Endothelial cell of umbilical vein (primary cell): ENCODE measurements around the gene PTGER4. TPM values are rescaled to one million over a fixed set of nuclear protein-coding genes. Genes with fewer than 3 reads are reported as not detected.
A peak's percentile ranks its signal among the peaks of the same experiment; 100 is the strongest.

Experiments
- BruUV-seq: library from RNA; stranded (reverse); fragments of 400-500 nt; replicated peaks from 2 replicates; lab custom pipeline; 2021; lab: Mats Ljungman, UMichigan
- CTCF ChIA-PET: fragments of 300-600, 350-600 bp; sonication (Branson Sonifier 250); formaldehyde crosslinking; loops from one replicate; lab custom pipeline; 2021; ENCODE audit warnings: antibody characterized with exemption, inconsistent platforms; lab: Charles Lee
- POLR2A ChIA-PET: fragments of 300-600, 350-600 bp; sonication (Branson Sonifier 250); formaldehyde crosslinking; loops from one replicate; lab custom pipeline; 2021; ENCODE audit warnings: antibody characterized with exemption, inconsistent platforms; lab: Charles Lee
- DNase-seq: peaks from one replicate; pipeline ENCODE4 v3.0.0-alpha.2; 2011; ENCODE audit warnings: low read depth, low spot score
- FAIRE-seq: peaks from 2 replicates; lab custom pipeline; 2011; peaks lifted over from hg19 to GRCh38; lab: Jason Lieb, UNC
- H2AFZ ChIP-seq: 2 replicates; pipeline ENCODE4 v1.6.0; 2012; ENCODE audit warnings: low read depth, low read length, control low read depth, inconsistent platforms
- H3K27ac ChIP-seq: 2 replicates; pipeline ENCODE4 v1.5.1; 2011; ENCODE audit warnings: low read depth, mild to moderate bottlenecking, control low read depth, low read length, moderate library complexity; ENCODE audit not compliant: insufficient read depth
- H3K27me3 ChIP-seq, 2 experiments: 2 replicates each; pipeline versions ENCODE4 v1.6.0 to v1.6.1; 2011; ENCODE audit warnings: low read length in 2 of 2, mixed read lengths in 1 of 2; ENCODE audit not compliant: control insufficient read depth in 2 of 2, insufficient read depth in 2 of 2
- H3K36me3 ChIP-seq, 2 experiments: 2 replicates in 1 of 2; 3 replicates in 1 of 2; pipeline ENCODE4 v1.5.1; 2011; ENCODE audit warnings: low read length in 2 of 2, mild to moderate bottlenecking in 1 of 2, moderate library complexity in 1 of 2; ENCODE audit not compliant: control insufficient read depth in 2 of 2, insufficient read depth in 2 of 2; ENCODE audit errors: extremely low read depth in 1 of 2
- H3K4me1 ChIP-seq: 3 replicates; pipeline ENCODE4 v1.5.1; 2011; ENCODE audit warnings: mild to moderate bottlenecking, low read length; ENCODE audit not compliant: control insufficient read depth, insufficient read depth; ENCODE audit errors: extremely low read depth
- H3K4me2 ChIP-seq: 2 replicates; pipeline ENCODE4 v1.6.1; 2011; ENCODE audit warnings: low read length, control low read depth, mixed read lengths; ENCODE audit not compliant: insufficient read depth
- H3K4me3 ChIP-seq, 3 experiments: fragments of 200-600 bp in 1 of 3; sonication (generic), shearing (Covaris generic) in 1 of 3; replicated peaks in 1 of 3; 2 replicates each; pipeline ENCODE4 v1.5.1; 2011 to 2016; ENCODE audit warnings: control low read depth in 3 of 3, low read length in 3 of 3, mild to moderate bottlenecking in 2 of 3, inconsistent platforms in 1 of 3, low read depth in 1 of 3, moderate library complexity in 1 of 3; ENCODE audit not compliant: insufficient read depth in 1 of 3
- H3K79me2 ChIP-seq: 2 replicates; pipeline ENCODE4 v1.6.0; 2012; ENCODE audit warnings: low read length, inconsistent platforms; ENCODE audit not compliant: control insufficient read depth, insufficient read depth
- H3K9ac ChIP-seq: replicated peaks from 2 replicates; pipeline ENCODE3; 2011; ENCODE audit warnings: low read length, control low read depth; ENCODE audit not compliant: insufficient read depth; ENCODE audit errors: extremely low read depth
- H3K9me1 ChIP-seq: replicated peaks from 3 replicates; pipeline ENCODE4 v1.6.0; 2011; ENCODE audit warnings: mild to moderate bottlenecking, low read length; ENCODE audit not compliant: control insufficient read depth, insufficient read depth; ENCODE audit errors: extremely low read depth
- H3K9me3 ChIP-seq: replicated peaks from 2 replicates; pipeline ENCODE4 v1.5.1; 2012; ENCODE audit warnings: low read length, inconsistent platforms; ENCODE audit not compliant: control insufficient read depth, insufficient read depth
- H4K20me1 ChIP-seq: replicated peaks from 2 replicates; pipeline ENCODE3; 2011; ENCODE audit warnings: mild to moderate bottlenecking, low read length; ENCODE audit not compliant: control insufficient read depth, insufficient read depth; ENCODE audit errors: extremely low read depth
- EZH2 ChIP-seq: IDR thresholded peaks from 2 replicates; pipeline ENCODE4 v1.6.1; 2012; ENCODE audit warnings: borderline replicate concordance, low read depth, mild to moderate bottlenecking, moderate library complexity, low read length, inconsistent platforms; ENCODE audit not compliant: severe bottlenecking
- FOS ChIP-seq: IDR thresholded peaks from 2 replicates; pipeline ENCODE4 v1.6.1; 2011; ENCODE audit warnings: mild to moderate bottlenecking, low read length, moderate library complexity, borderline replicate concordance; ENCODE audit not compliant: insufficient read depth
- GATA2 ChIP-seq: IDR thresholded peaks from 2 replicates; pipeline ENCODE4 v1.7.0; 2011; ENCODE audit warnings: low read depth, mild to moderate bottlenecking, moderate library complexity, mixed read lengths, low read length; ENCODE audit not compliant: insufficient read length, insufficient read depth
- JUN ChIP-seq: IDR thresholded peaks from 2 replicates; pipeline ENCODE4 v1.6.1; 2011; ENCODE audit warnings: borderline replicate concordance, low read depth; ENCODE audit not compliant: insufficient read length, insufficient read depth
- MYC ChIP-seq: IDR thresholded peaks from one replicate; pipeline ENCODE4 v1.6.1; 2011; ENCODE audit warnings: mild to moderate bottlenecking, low read depth, low read length
- POLR2A ChIP-seq: IDR thresholded peaks from 2 replicates; pipeline ENCODE4 v1.6.1; 2012; ENCODE audit warnings: low read depth, mild to moderate bottlenecking, control low read depth, low read length
- POLR2AphosphoS5 ChIP-seq: IDR thresholded peaks from 2 replicates; pipeline ENCODE4 v1.6.1; 2012; ENCODE audit warnings: low read depth, mild to moderate bottlenecking, control low read depth, low read length, moderate library complexity; ENCODE audit not compliant: insufficient read depth
- dilution Hi-C: fragments of 300-500 bp; cut with MboI; formaldehyde crosslinking; loops from one replicate; pipeline ENCODE4 v1.15.0; 2019; ENCODE audit warnings: low sequenced_read_pairs; ENCODE audit not compliant: extremely low pct_ligation_motif_present
- intact Hi-C: fragments of 100-400 bp; cut with micrococcal nuclease; formaldehyde crosslinking; loops from one replicate; pipeline ENCODE4 v1.10.0; 2022
- polyA plus RNA-seq, 4 experiments: library from polyadenylated mRNA; depleted of rRNA in 3 of 4; stranded (reverse) in 3 of 4; unstranded in 1 of 4; fragments of >200 nt; gene quantifications; 2 replicates each; pipeline versions ENCODE4 v1.2.1 to v1.2.3, GENCODE V29; 2011 to 2012; ENCODE audit warnings: missing spikeins in 1 of 4
- total RNA-seq: library from RNA; stranded (reverse); gene quantifications from 2 replicates; pipeline ENCODE4 v1.2.3, GENCODE V29; 2021
- TF ChIP-seq, protein P1 (sequence below): IDR thresholded peaks from 2 replicates; pipeline ENCODE4 v1.6.1; 2011; ENCODE audit not compliant: insufficient read depth, insufficient read length

Gene PTGER4
- total and polyA plus RNA-seq, 2 donors (not counting 3 experiments of a cell fraction or from before 2014, with no cell fraction given): 23.6 to 37.4 TPM

DNA sequence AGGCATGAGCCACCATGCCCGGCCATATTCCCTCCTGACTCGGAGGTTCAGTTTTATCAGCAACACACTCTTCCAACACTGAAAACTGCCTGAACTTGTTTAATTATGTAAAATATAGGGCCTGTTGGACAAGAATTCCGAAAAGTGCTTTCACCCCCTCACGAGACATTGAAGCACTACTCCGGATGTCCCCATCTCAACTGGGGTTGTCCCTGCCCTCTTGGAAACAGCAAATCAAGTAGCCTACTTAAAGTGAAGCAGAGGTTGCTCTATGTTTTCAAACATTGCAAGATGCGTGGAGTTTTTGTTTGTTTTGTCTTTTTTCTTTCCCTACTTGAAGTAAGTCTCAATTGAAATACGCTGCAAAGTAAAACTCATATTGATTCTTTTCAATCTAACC, 7.6 kb downstream of the PTGER4 start:
- peak; percentile 47 for DNase-seq
- intact Hi-C loops: loop anchor here (5.0 kb wide), 1 partner anchor 1085 kb away; no protein-coding TSS in a partner anchor
- peaks cover 0 to 15% of the 10 kb centered on the region in 2 experiments for H3K36me3 ChIP-seq
- POLR2A ChIA-PET: no interaction called here
- H2AFZ ChIP-seq: no peak overlapping the region
- H3K79me2 ChIP-seq: peaks cover 98% of the 10 kb centered on the region
- H3K9me3 ChIP-seq: no peaks in the 10 kb centered on the region
- CTCF ChIA-PET: interaction anchor here (1.8 to 8.5 kb wide), 4 partner anchors 47 to 739 kb away, joined by 5 to 93 read pairs (median 42); no protein-coding TSS in a partner anchor
- TF ChIP-seq POLR2A (no peak), MYC (no peak), JUN (no peak), EZH2 (no peak), FOS (no peak), GATA2 (no peak), POLR2AphosphoS5 (no peak)
- TF ChIP-seq, protein P1, sequence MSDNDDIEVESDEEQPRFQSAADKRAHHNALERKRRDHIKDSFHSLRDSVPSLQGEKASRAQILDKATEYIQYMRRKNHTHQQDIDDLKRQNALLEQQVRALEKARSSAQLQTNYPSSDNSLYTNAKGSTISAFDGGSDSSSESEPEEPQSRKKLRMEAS: no peak
- H4K20me1 ChIP-seq: no peaks in the 10 kb centered on the region
- peak overlapping the region; percentile 83 for H3K27ac ChIP-seq
- peak overlapping the region; percentile 77 for H3K4me2 ChIP-seq
- no peak for FAIRE-seq
- H3K4me3 ChIP-seq: peak overlapping the region in 1 of 3 experiments; percentile 30
- dilution Hi-C loops: no loop called here
- peak overlapping the region; percentile 68 for H3K9ac ChIP-seq
- no peaks in the 10 kb centered on the region for H3K27me3 ChIP-seq
- no TSS peak for BruUV-seq
- H3K4me1 ChIP-seq: peaks cover 64% of the 10 kb centered on the region
- H3K9me1 ChIP-seq: no peaks in the 10 kb centered on the region
